ENCODE data around the gene CASR.
"Not testable (repeated sequence)": the region's sequence is repeated elsewhere in the genome, so short reads cannot be mapped to it uniquely, and the experiment has no call there.

CASR gene

GRCh38 chr3:122183521-122183892, at the start of gene CASR:
Gene CASR, plus strand, starts transcription at chr3:122183668. Its CDS starts 70,522 bp downstream, at chr3:122254190.
- Mint-ChIP-seq H3K4me1 (peaks cover 11% of the 10 kb centered on the region), H3K4me3 (peak within 1 kb of the TSS; percentile 82 to 83 (median 83)), H3K27ac (peak within 1 kb of the TSS in 1 of 3 experiments; percentile 85), H3K9me3 (no peaks in the 10 kb centered on the region), H3K36me3 (ENCODE audit: low read depth) (no peaks in the 10 kb centered on the region), H3K27me3 (ENCODE audit: low read depth) (peaks cover 87% of the 10 kb centered on the region)
- no peak for TF ChIP-seq CTCF (IDR thresholded peaks at IDR 0.05; ENCODE audit: unreplicated experiment in 3 of 3)

GRCh38 chr3:122146466-122146865, 37.0 kb upstream of the CASR start:
- Mint-ChIP-seq H3K9me3 (peaks cover 7% of the 10 kb centered on the region), H3K36me3 (ENCODE audit: low read depth) (no peaks in the 10 kb centered on the region), H3K4me1 (no peaks in the 10 kb centered on the region), H3K27me3 (ENCODE audit: low read depth) (peaks cover 3% of the 10 kb centered on the region), H3K27ac (no peak overlapping the region), H3K4me3 (no peak overlapping the region)
- TF ChIP-seq CTCF (IDR thresholded peaks at IDR 0.05; ENCODE audit: unreplicated experiment in 3 of 3) = no peak

GRCh38 chr3:122148941-122149627, 34.4 kb upstream of the CASR start:
- Mint-ChIP-seq H3K9me3 (peaks cover 1% of the 10 kb centered on the region), H3K27ac (no peak overlapping the region), H3K4me3 (no peak overlapping the region), H3K4me1 (no peaks in the 10 kb centered on the region), H3K27me3 (ENCODE audit: low read depth) (no peaks in the 10 kb centered on the region), H3K36me3 (ENCODE audit: low read depth) (no peaks in the 10 kb centered on the region)
- no peak for TF ChIP-seq CTCF (IDR thresholded peaks at IDR 0.05; ENCODE audit: unreplicated experiment in 3 of 3)

- peaks cover 22% of the 10 kb centered on the region for H3K9me3 Mint-ChIP-seq
- no peaks in the 10 kb centered on the region for H3K4me1 Mint-ChIP-seq
- H3K27me3 Mint-ChIP-seq (ENCODE audit: low read depth) = peaks cover 3% of the 10 kb centered on the region
- TF ChIP-seq CTCF (IDR thresholded peaks at IDR 0.05; ENCODE audit: unreplicated experiment in 3 of 3) = no peak
- H3K4me3 Mint-ChIP-seq = no peak overlapping the region
- no peaks in the 10 kb centered on the region for H3K36me3 Mint-ChIP-seq (ENCODE audit: low read depth)
- H3K27ac Mint-ChIP-seq = no peak overlapping the region
Observed at GRCh38 chr3:122151480-122151879, 32.0 kb upstream of the CASR start.

GRCh38 chr3:122164983-122165382, 18.5 kb upstream of the CASR start:
- not testable (repeated sequence) for H3K27ac Mint-ChIP-seq; H3K4me1 Mint-ChIP-seq; H3K36me3 Mint-ChIP-seq (ENCODE audit: low read depth); H3K4me3 Mint-ChIP-seq; H3K27me3 Mint-ChIP-seq (ENCODE audit: low read depth)
- peaks cover 21% of the 10 kb centered on the region for H3K9me3 Mint-ChIP-seq

GRCh38 chr3:122167630-122168029, 15.8 kb upstream of the CASR start:
- Mint-ChIP-seq H3K27ac (no peak overlapping the region), H3K27me3 (ENCODE audit: low read depth) (peaks cover 6% of the 10 kb centered on the region), H3K4me3 (no peak overlapping the region), H3K4me1 (no peaks in the 10 kb centered on the region), H3K9me3 (peaks cover 20% of the 10 kb centered on the region), H3K36me3 (ENCODE audit: low read depth) (no peaks in the 10 kb centered on the region)
- TF ChIP-seq CTCF (IDR thresholded peaks at IDR 0.05; ENCODE audit: unreplicated experiment in 3 of 3) = no peak

All from nephron (organoid).